OCI-LY7 (cell line): Measurements from ENCODE around the gene SCAF8. TPM values are rescaled to one million over a fixed set of nuclear protein-coding genes. Genes with fewer than 3 reads are reported as not detected.

Experiments used
- BruUV-seq: library from RNA; stranded (reverse); fragments of 400-500 nt; replicated peaks from 2 replicates; lab custom pipeline; 2021; lab: Mats Ljungman, UMichigan
- CTCF ChIA-PET: fragments of 300-600 bp; sonication (Branson Sonifier 250); formaldehyde crosslinking; loops from one replicate; lab custom pipeline; 2022; ENCODE audit warnings: antibody characterized with exemption; ENCODE audit not compliant: unreplicated experiment; lab: Charles Lee
- POLR2A ChIA-PET: fragments of 300-600 bp; sonication (Branson Sonifier 250); formaldehyde crosslinking; loops from one replicate; lab custom pipeline; 2022; ENCODE audit warnings: antibody characterized with exemption; lab: Charles Lee
- DNase-seq: peaks from one replicate; pipeline ENCODE4 v3.0.0-alpha.2; 2015; ENCODE audit warnings: low spot score
- H2AFZ ChIP-seq: fragments of 200-600 bp; sonication (generic), shearing (Covaris generic); 2 replicates; pipeline ENCODE4 v1.6.1; 2014; ENCODE audit warnings: mild to moderate bottlenecking, antibody characterized with exemption, low read length, moderate library complexity
- H3K27ac ChIP-seq: fragments of 200-600 bp; sonication (generic); 2 replicates; pipeline ENCODE4 v1.5.1; 2014; ENCODE audit warnings: mixed run types, low read depth, mild to moderate bottlenecking, moderate library complexity, low read length, inconsistent platforms; ENCODE audit not compliant: poor library complexity, severe bottlenecking
- H3K36me3 ChIP-seq: fragments of 200-600 bp; sonication (generic); 2 replicates; pipeline ENCODE4 v1.6.1; 2014; ENCODE audit warnings: mild to moderate bottlenecking, antibody characterized with exemption, low read length, moderate library complexity, mixed read lengths; ENCODE audit not compliant: insufficient read depth
- H3K4me1 ChIP-seq: fragments of 200-600 bp; sonication (generic); 2 replicates; pipeline ENCODE4 v1.5.1; 2014; ENCODE audit warnings: mild to moderate bottlenecking, low read length; ENCODE audit not compliant: insufficient read depth, poor library complexity, severe bottlenecking
- H3K4me2 ChIP-seq: fragments of 200-600 bp; sonication (generic); 2 replicates; pipeline ENCODE4 v1.6.1; 2014; ENCODE audit warnings: mild to moderate bottlenecking, low read length
- H3K4me3 ChIP-seq: fragments of 200-600 bp; sonication (generic); 2 replicates; pipeline ENCODE4 v1.5.1; 2014; ENCODE audit warnings: mild to moderate bottlenecking, low read depth, low read length; ENCODE audit not compliant: poor library complexity, severe bottlenecking
- H3K79me2 ChIP-seq: fragments of 200-600 bp; sonication (generic); 2 replicates; pipeline ENCODE4 v1.6.1; 2016; ENCODE audit warnings: low read depth, mild to moderate bottlenecking, low read length, moderate library complexity, mixed read lengths; ENCODE audit not compliant: insufficient read depth
- H3K9me2 ChIP-seq: fragments of 200-600 bp; sonication (generic); 2 replicates; pipeline ENCODE4 v1.6.1; 2016; ENCODE audit warnings: mild to moderate bottlenecking, low read length, mixed read lengths; ENCODE audit not compliant: insufficient read depth
- H3K9me3 ChIP-seq: fragments of 200-600 bp; sonication (generic); 2 replicates; pipeline ENCODE4 v1.6.1; 2014; ENCODE audit warnings: mild to moderate bottlenecking, mixed run types, low read length, mixed read lengths
- H4K20me1 ChIP-seq: fragments of 200-600 bp; sonication (generic); 2 replicates; pipeline ENCODE4 v1.6.1; 2014; ENCODE audit warnings: mild to moderate bottlenecking, antibody characterized with exemption, low read length, moderate library complexity, mixed read lengths; ENCODE audit not compliant: insufficient read depth
- CTCF ChIP-seq: fragments of 200-600 bp; sonication (generic); conservative IDR thresholded peaks from 2 replicates; pipeline ENCODE4 v1.5.1; 2014; ENCODE audit warnings: mild to moderate bottlenecking, antibody characterized with exemption, low read length, moderate library complexity, mixed read lengths
- EZH2phosphoT487 ChIP-seq: fragments of 200-600 bp; sonication (generic); IDR thresholded peaks from 2 replicates; pipeline ENCODE4 v1.6.1; 2018; ENCODE audit warnings: low read depth, borderline replicate concordance, mild to moderate bottlenecking, mixed run types, antibody characterized with exemption, low read length, moderate library complexity, mixed read lengths
- intact Hi-C: fragments of 100-400 bp; cut with micrococcal nuclease; formaldehyde crosslinking; loops from one replicate; pipeline ENCODE4 v1.10.0; 2022; ENCODE audit not compliant: unreplicated experiment
- total RNA-seq, 2 experiments: library from RNA; depleted of rRNA in 1 of 2; stranded (reverse); fragments of >200 nt in 1 of 2; shearing (Covaris generic) in 1 of 2; gene quantifications; 2 replicates each; pipeline ENCODE4 v1.2.3, GENCODE V29; 2014 to 2022

Gene SCAF8
- total RNA-seq, 2 experiments from 2014 or later, result 25.8 to 47.0 TPM

- Histone ChIP-seq H3K9me2 (no peaks in the 10 kb centered on the region), H3K4me2 (no peak overlapping the region), H3K27ac (no peak overlapping the region), H3K4me1 (no peaks in the 10 kb centered on the region), H4K20me1 (no peaks in the 10 kb centered on the region), H2AFZ (no peak overlapping the region), H3K4me3 (no peak overlapping the region), H3K79me2 (no peaks in the 10 kb centered on the region), H3K9me3 (no peaks in the 10 kb centered on the region), H3K36me3 (peaks cover 9% of the 10 kb centered on the region)
- ChIA-PET POLR2A (interaction anchor here (0.6 to 1.1 kb wide), 4 partner anchors 12 to 1121 kb away, joined by 3 to 4 read pairs (median 4); no protein-coding TSS in a partner anchor), CTCF (interaction anchor here (1.0 kb wide), 1 partner anchor 14 kb away, joined by 4 read pairs; no protein-coding TSS in a partner anchor)
- intact Hi-C loops, result no loop called here
- no peak for DNase-seq
- TF ChIP-seq CTCF (no peak), EZH2phosphoT487 (no peak)
- BruUV-seq, result no TSS peak
These were observed 124.3 kb downstream of the SCAF8 start for GRCh38 chr6:154857529-154857928.

GRCh38 chr6:154861825-154862224, 128.6 kb downstream of the SCAF8 start:
- no peaks in the 10 kb centered on the region for H3K9me3 ChIP-seq
- TF ChIP-seq CTCF (no peak), EZH2phosphoT487 (no peak)
- BruUV-seq, result no TSS peak
- no peak overlapping the region for H2AFZ ChIP-seq
- H3K9me2 ChIP-seq, result no peaks in the 10 kb centered on the region
- no peak overlapping the region for H3K4me3 ChIP-seq
- no peak overlapping the region for H3K4me2 ChIP-seq
- H3K27ac ChIP-seq, result no peak overlapping the region
- CTCF ChIA-PET, result no interaction called here
- DNase-seq, result no peak
- intact Hi-C loops, result no loop called here
- no peaks in the 10 kb centered on the region for H3K79me2 ChIP-seq
- H3K4me1 ChIP-seq, result no peaks in the 10 kb centered on the region
- POLR2A ChIA-PET, result interaction anchor here (0.6 to 1.0 kb wide), 3 partner anchors 12 to 181 kb away, joined by 3 to 4 read pairs (median 3); no protein-coding TSS in a partner anchor
- H4K20me1 ChIP-seq, result no peaks in the 10 kb centered on the region
- no peaks in the 10 kb centered on the region; the same call in 1 of the 2 replicates for H3K36me3 ChIP-seq

GRCh38 chr6:154862536-154862935, 129.3 kb downstream of the SCAF8 start:
- TF ChIP-seq EZH2phosphoT487 (no peak), CTCF (no peak)
- H4K20me1 ChIP-seq, result no peaks in the 10 kb centered on the region
- POLR2A ChIA-PET, result interaction anchor here (0.6 to 1.0 kb wide), 3 partner anchors 11 to 122 kb away, joined by 3 read pairs; no protein-coding TSS in a partner anchor
- H2AFZ ChIP-seq, result no peak overlapping the region
- H3K4me2 ChIP-seq, result no peak overlapping the region
- H3K4me3 ChIP-seq, result no peak overlapping the region
- H3K79me2 ChIP-seq, result no peaks in the 10 kb centered on the region
- no peaks in the 10 kb centered on the region for H3K4me1 ChIP-seq
- no peak for DNase-seq
- H3K9me2 ChIP-seq, result no peaks in the 10 kb centered on the region
- BruUV-seq, result no TSS peak
- CTCF ChIA-PET, result no interaction called here
- H3K36me3 ChIP-seq, result no peaks in the 10 kb centered on the region
- intact Hi-C loops, result no loop called here
- H3K9me3 ChIP-seq, result no peaks in the 10 kb centered on the region
- H3K27ac ChIP-seq, result no peak overlapping the region
